ENCODE data around the gene RPRML.

Gene RPRML

DNA sequence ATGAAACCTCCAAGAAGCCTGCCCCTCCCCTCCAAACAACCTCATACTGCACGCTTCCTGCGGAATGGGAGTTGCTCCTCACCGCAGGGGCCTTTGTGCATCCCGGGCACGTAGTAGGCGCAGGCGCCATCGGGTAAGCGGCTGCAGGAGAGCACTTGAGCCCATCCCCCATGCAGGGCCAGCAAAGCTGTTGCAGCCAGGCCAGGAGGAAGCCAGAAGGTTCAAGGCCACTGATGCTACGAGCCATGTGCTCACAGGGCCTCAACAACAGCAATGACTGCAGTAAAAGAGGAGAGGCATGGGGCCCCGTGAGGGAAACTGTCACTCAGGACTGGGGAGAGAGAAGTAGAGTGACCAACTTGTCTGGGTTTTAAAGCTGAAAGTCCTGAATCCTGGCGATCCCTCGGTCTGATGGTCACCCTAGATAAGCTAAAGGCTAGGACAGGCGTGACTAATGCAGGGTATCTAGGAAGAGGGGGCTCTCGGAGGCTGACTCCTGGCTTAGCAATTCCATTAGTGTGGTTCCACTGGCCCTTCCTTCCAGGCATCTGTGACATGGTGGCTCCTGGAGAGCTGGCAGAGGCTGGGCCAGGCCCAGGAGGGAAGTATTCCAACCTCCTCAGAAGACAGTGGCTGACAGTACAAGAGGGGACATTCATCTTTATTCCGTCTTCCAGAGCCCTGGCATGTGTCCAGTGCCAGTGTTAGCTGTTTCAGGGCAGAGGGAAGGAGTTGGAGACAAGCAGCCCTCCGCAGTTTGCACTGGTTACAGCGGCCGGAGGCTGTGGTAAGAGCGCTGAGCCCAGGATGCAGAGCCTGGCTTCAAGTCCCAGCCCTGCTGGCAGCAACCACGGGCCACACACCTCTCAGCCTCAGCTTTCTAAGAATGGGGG, 35.3 kb downstream of the RPRML start:
- DNase-seq = no peak

DNA sequence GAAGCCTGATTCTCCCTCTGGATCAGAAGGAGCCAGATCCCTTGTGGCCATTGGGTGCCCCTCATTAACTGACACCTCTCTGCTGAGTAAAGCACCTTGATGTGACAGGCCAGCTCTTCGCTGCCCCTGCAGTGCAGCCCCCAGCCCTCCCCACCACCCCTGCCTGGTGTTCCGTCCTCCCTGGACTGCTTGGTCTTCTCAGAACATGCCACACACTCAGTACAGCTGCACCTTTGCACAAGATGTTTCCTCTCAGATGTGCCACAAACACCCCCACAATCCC, 35.9 kb downstream of the RPRML start:
- no peak for DNase-seq

DNA sequence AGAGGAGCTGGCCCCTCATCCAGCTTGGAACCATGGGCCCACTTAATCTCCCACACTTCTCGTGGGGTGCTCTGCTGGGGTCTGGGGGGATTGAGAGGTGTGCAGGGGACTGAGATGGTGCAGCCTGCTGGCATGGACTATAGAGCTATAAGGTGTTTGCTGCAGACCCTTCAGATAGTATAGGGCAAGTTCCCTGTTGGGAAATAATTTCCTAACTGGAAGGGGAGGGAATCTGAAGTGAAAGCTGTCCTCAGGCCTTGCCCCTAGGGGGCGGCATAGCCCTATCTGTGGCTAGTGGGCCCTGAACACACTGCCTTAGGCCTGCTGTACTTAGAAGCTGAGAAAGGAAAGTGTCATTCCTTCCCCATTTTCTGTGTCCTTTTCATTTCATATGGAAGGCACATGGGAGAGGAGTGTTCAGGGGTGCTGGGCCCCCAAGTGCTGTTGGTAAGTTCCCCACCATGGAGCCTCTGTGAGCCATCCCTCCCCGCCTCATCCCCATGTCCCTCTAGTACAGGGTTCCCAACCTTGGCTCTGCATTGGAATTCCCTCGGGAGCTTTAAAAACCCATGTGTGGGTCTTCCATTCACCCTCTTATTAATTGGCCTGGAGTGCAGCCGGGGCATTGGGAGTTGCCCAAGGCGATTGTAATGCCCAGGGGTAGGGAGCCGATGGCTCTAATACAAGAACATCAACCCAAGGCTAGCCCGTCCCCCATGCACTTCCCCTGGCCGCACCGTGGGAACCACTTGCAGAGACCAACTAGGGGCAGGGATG, 36.4 kb downstream of the RPRML start:
- DNase-seq = peak; percentile 41

DNA sequence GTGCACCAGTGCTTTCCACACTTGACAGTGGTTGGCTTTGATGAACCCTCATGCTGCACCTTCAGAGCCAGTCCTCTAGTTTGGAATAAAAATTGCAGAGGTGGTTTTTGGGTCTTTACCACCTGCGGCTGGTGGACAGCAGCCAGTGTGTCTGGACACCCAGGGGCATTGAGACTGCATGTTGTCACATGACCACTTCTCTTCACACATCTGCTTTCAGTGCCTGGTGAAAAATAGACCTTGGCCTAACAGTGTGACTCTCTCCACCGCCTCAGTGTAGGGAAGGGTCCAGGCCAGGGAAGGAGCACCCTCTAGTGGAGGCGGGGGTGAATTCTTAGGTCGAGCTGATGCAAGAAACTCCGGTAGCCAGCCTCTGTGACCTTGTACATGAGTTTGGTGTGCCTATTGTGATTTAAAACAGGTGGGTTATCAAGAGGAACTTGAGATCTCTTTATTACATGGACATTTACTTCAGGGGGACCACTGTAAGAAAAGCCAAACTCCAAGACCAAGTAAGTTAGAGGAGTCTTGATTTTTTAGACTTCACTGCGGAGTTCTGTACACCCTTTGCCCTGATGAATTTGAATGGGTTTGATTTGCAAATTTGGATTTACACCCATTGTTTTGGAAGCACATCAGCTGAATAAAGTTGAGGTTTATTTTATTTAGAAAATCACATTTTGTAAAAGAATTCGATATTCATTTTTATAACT, 38.2 kb downstream of the RPRML start:
- peak; percentile 68 for DNase-seq

DNA sequence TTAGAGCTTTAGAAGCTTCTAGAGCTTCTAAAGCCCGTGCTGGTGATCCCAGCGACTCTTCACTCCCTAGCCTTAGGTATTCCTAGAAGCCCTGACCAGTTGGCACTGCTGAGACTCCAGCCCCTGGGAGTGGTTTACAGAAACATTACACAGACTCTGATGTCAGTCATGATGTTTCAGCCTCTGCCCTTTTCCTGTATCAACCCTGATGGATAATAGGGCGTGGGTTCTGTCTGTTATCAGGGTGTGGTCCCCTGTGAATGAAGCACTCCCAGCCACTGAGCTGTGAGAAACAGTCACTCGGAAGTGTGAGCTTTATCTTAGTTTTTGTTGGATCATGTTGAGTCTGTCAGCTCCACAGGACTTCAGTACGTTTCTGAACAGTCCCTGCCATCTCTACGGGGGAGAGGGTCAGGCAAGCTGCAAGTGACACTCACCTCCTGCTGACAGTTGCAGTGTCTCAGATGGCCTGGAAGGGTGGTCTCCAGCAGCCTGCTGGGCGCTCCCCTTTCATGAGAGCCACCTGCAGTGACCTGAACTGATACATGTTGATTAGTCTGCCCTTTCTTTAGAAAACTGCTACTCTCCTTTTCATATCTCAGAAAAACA, 43.3 kb downstream of the RPRML start:
- DNase-seq = no peak

DNA sequence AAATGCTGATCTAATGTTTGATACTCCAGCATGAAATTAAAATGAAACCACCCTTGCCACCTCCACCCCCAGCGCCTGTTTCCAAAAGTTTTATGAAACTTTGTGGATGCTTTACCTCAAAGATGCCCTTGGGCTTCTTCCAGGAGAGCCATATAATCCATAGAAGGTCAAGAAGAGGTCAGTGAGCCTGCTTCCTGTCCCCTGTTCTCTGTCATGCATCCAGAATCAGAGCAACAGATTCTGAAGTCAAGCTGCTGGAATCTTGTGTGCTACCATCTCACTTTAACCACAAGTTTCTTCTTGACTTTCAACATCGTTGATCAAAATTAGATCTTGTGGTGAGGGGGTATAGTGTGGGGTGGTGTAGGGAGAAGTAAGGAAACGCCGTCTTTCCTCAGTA, 47.5 kb downstream of the RPRML start:
- no peak for DNase-seq

DNA sequence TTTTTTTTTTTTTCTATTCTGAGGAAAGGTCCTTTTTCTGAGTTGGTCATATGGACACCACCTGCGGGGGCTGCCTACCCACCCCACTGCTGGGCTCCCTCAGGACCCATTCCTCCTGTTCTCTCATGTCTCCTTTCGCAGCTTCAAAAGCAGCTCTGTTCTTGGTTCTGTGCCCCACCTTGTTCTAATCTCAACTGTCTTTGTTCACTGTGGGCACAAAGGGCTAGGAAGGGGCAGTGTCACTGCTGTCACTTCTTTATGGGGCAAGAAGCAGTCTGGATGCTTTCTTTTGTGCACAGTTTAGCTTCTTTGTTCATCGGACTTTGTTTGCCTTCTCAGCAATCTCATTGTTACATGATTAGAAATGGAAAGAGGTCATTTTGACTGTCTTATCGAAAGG, 49.0 kb downstream of the RPRML start:
- DNase-seq = no peak

DNA sequence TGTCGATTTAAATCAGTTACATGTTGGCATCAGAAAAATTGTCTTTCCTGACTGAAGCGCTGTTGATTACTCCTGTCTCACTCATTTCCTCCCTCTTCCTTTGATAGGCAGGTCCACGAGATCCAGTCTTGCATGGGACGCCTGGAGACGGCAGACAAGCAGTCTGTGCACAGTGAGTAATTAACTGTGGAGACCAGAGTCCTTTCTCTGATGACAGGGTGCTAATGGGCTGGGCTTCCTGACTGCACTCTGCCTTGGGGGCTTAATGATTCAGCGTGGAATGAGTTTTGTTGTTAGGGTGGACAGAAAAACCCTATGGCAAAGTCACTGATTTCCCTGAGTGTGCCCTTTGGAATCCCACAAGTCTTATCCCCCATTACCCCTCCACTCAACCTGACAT, 49.6 kb downstream of the RPRML start:
- DNase-seq = no peak

DNA sequence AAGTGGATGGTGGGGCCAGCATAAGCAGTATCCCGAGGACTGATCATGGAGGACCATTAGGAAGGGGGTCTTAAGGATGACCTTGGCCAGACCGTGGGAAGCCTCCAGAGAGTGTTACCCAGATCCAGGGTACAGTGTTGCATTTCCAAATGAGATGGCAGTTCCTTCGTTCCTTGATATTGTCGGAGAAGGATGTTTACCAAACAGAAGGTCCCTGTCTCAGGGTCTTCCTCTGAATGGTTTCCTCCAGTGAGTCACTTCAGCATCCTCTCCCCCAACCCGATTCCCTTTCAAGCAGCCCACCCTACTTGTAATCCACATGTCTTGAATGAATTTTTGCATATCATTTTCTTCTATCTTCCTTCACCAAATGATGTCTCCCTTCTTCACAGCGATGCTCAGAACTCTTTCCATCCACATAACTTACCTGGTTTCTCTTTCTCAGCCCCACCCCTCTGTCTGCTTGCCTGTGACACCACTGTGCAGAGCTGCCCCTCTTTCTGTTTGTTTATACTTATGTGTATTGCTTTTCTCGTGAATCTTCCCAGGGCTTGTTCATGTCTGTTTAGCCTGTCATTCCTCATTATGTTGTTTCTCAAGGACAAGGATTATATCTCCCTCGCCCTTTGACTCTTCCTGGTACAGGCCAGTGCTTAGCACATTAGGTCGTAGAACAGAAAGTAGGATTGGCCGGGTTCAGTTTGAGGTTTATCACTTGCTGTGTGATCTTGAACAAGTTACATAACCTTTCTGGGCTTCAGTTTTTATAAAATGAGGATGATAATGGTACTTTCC, 50.4 kb downstream of the RPRML start:
- no peak for DNase-seq

All from activated naive CD4-positive, alpha-beta T cell treated with Interleukin-2 at 50 U/mL for 16 hours (primary cell).